ENCODE measurements around the gene PLA2G3. TPM values are rescaled to one million over a fixed set of nuclear protein-coding genes. Genes with fewer than 3 reads are reported as not detected.

The PLA2G3 gene
- total and polyA plus RNA-seq, 8 donors = 0.06 to 9.9 (median 0.17) TPM; not detected in 1

GRCh38 chr22:31130873-31131272 lies 9.4 kb downstream of the PLA2G3 start:
- H3K27me3 ChIP-seq = no peaks in the 10 kb centered on the region
- TF ChIP-seq CTCF (IDR thresholded peaks at IDR 0.05) = no peak
- ATAC-seq (peak; percentile 53), DNase-seq (no peak)
- H3K4me3 ChIP-seq = no peak overlapping the region
- H3K36me3 ChIP-seq = peaks cover 0 to 4% of the 10 kb centered on the region in 2 donors
- H3K27ac ChIP-seq = no peak overlapping the region
- intact Hi-C loops (cut with DNase I) = no loop called here
- H3K9me3 ChIP-seq = no peaks in the 10 kb centered on the region
- H3K4me1 ChIP-seq = no peaks in the 10 kb centered on the region

- H3K27me3 ChIP-seq = no peaks in the 10 kb centered on the region
- no peak for ATAC-seq
- no peak for TF ChIP-seq CTCF (IDR thresholded peaks at IDR 0.05)
- no peaks in the 10 kb centered on the region for H3K9me3 ChIP-seq
- intact Hi-C loops (cut with DNase I) = no loop called here
- H3K27ac ChIP-seq = no peak overlapping the region
- peaks cover 1 to 3% of the 10 kb centered on the region in 2 donors for H3K4me1 ChIP-seq
- DNase-seq = no peak
- no peak overlapping the region for H3K4me3 ChIP-seq
- H3K36me3 ChIP-seq = no peaks in the 10 kb centered on the region
These were observed 12.2 kb downstream of the PLA2G3 start for GRCh38 chr22:31128156-31128555.

DNA sequence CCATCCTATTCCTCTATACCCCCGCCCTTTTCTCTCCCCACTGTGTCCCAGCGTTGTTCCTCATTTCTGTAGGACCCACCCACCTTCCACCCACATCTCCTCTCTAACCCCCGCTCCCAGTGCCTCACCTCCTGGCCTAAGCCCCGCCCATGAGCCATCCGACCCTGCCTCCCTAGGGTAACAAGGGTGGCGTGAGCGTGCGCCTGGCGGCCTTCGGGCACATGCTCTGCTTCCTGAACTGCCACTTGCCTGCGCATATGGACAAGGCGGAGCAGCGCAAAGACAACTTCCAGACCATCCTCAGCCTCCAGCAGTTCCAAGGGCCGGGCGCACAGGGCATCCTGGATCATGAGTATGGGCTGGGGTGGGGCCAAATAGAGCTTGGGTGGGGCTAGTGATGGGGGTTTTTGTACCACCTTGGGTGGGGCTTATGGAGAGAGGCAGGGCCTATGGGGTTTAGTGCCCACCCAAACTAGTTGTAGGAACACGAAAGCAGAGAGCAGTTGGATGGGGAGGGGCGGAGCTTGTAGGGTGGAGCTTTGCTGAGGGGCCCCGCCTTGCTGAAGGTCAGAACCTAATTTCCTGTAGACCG lies 13.0 kb downstream of the PLA2G3 start:
- Histone ChIP-seq H3K27me3 (no peaks in the 10 kb centered on the region), H3K4me3 (no peak overlapping the region), H3K4me1 (peaks cover 3 to 10% of the 10 kb centered on the region in 2 donors), H3K9me3 (no peaks in the 10 kb centered on the region), H3K27ac (no peak overlapping the region), H3K36me3 (no peaks in the 10 kb centered on the region)
- DNase-seq = peak in 1 of 4 donors; percentile 46
- TF ChIP-seq CTCF (IDR thresholded peaks at IDR 0.05) = no peak
- no peak for ATAC-seq
- intact Hi-C loops (cut with DNase I) = no loop called here

- Histone ChIP-seq H3K4me1 (peaks cover 3 to 12% of the 10 kb centered on the region in 2 donors), H3K36me3 (no peaks in the 10 kb centered on the region), H3K27me3 (no peaks in the 10 kb centered on the region), H3K27ac (no peak overlapping the region), H3K4me3 (no peak overlapping the region), H3K9me3 (no peaks in the 10 kb centered on the region)
- no peak for TF ChIP-seq CTCF (IDR thresholded peaks at IDR 0.05)
- ATAC-seq (no peak), DNase-seq (no peak)
- intact Hi-C loops (cut with DNase I) = no loop called here
These were observed 13.5 kb downstream of the PLA2G3 start for GRCh38 chr22:31126869-31127175.

DNA sequence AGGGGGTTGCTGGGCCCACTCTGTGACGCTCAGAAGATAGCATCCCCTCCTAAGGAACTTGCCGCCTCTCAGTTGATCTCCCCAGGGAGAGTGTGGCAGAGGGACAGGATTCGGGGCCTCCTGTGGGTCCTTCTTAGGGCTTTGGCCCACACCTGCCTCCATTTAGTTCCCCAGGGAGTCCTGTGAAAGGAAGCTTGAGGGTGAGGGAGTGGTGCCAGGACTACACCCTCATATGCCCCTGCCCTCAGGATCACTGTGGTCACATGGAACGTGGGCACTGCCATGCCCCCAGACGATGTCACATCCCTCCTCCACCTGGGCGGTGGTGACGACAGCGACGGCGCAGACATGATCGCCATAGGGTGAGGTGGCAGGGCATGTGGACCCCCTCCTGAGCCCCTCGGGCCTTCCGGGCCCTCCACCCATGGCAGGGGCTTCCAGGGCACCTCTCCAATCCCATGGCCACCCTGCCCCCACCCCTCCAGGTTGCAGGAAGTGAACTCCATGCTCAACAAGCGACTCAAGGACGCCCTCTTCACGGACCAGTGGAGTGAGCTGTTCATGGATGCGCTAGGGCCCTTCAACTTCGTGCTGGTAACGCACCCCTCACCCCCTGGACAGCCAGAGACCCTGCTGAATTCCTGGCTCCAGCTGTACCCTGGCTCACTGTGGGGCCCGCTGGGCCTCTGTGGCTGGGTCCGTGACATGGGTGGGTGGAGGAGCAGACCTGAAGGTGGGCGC lies 14.0 kb downstream of the PLA2G3 start:
- Histone ChIP-seq H3K27ac (no peak overlapping the region), H3K27me3 (no peaks in the 10 kb centered on the region), H3K4me1 (peaks cover 3 to 12% of the 10 kb centered on the region in 2 donors), H3K36me3 (no peaks in the 10 kb centered on the region), H3K9me3 (no peaks in the 10 kb centered on the region), H3K4me3 (no peak overlapping the region)
- no peak for TF ChIP-seq CTCF (IDR thresholded peaks at IDR 0.05)
- intact Hi-C loops (cut with DNase I) = no loop called here
- no peak for DNase-seq
- ATAC-seq = no peak
